ENCODE data around the gene RNF152.

- TF ChIP-seq CTCF (IDR thresholded peaks at IDR 0.05): no peak
- TF ChIP-seq POLR2A (IDR thresholded peaks at IDR 0.05): no peak
Observed at GRCh38 chr18:61820882-61821281, 71.9 kb downstream of the RNF152 start.

All from esophagus squamous epithelium (tissue), 4 donors.